Upper lobe of right lung (tissue), 1 donor: ENCODE measurements around the gene MGST1. TPM values are rescaled to one million over a fixed set of nuclear protein-coding genes. Genes with fewer than 3 reads are reported as not detected.
A peak's percentile ranks its signal among the peaks of the same experiment; 100 is the strongest.

Experiments
- ATAC-seq: fragments of 200-7000 bp; cut with Tn5 transposase; one replicate; pipeline ENCODE4 v1.9.1; 2020; ENCODE audit warnings: mild to moderate bottlenecking, moderate library complexity
- DNase-seq: peaks from one replicate; pipeline ENCODE4 v3.0.0-alpha.2; 2020
- H3K27ac ChIP-seq: fragments of 200-600 bp; one replicate; pipeline ENCODE4 v1.8.0; 2022
- H3K27me3 ChIP-seq: fragments of 200-600 bp; one replicate; pipeline ENCODE4 v1.8.0; 2022; ENCODE audit warnings: mild to moderate bottlenecking
- H3K36me3 ChIP-seq: fragments of 200-600 bp; one replicate; pipeline ENCODE4 v1.8.0; 2022
- H3K4me1 ChIP-seq: fragments of 200-600 bp; one replicate; pipeline ENCODE4 v1.8.0; 2022
- H3K4me3 ChIP-seq: fragments of 200-600 bp; one replicate; pipeline ENCODE4 v1.8.0; 2022; ENCODE audit warnings: mild to moderate bottlenecking
- H3K9me3 ChIP-seq: fragments of 200-600 bp; one replicate; pipeline ENCODE4 v1.8.0; 2022
- CTCF ChIP-seq: fragments of 200-600 bp; IDR thresholded peaks from one replicate; pipeline ENCODE4 v1.8.0; 2022; ENCODE audit warnings: antibody characterized with exemption
- intact Hi-C: fragments of 100-400 bp; cut with DNase I; formaldehyde crosslinking; loops from one replicate; pipeline ENCODE4 v1.11.0; 2022
- total RNA-seq: library from RNA; stranded (reverse); fragmentation: NEBNext Ultra II Directional; extraction: Animal tissue kit (Norgen Biotek cat#: 25700); gene quantifications from one replicate; pipeline ENCODE4 v1.2.1, GENCODE V29; 2021
- donor health status: DM: no; HTN: yes; CAD: no; lungs with severe emphysema.

MGST1 gene
- total RNA-seq, 1 donor from 2014 or later, result 357 TPM

GRCh38 chr12:16325426-16325825 is 22.0 kb upstream of the MGST1 start:
- Histone ChIP-seq H3K9me3 (no peaks in the 10 kb centered on the region), H3K27me3 (no peaks in the 10 kb centered on the region), H3K27ac (no peak overlapping the region), H3K36me3 (no peaks in the 10 kb centered on the region), H3K4me1 (no peaks in the 10 kb centered on the region), H3K4me3 (no peak overlapping the region)
- TF ChIP-seq CTCF, result no peak
- DNase-seq, result no peak
- no peak for ATAC-seq
- intact Hi-C loops, result no loop called here

GRCh38 chr12:16327963-16328362 is 19.5 kb upstream of the MGST1 start:
- ATAC-seq (no peak), DNase-seq (no peak)
- no peaks in the 10 kb centered on the region for H3K4me1 ChIP-seq
- intact Hi-C loops, result no loop called here
- no peaks in the 10 kb centered on the region for H3K27me3 ChIP-seq
- H3K27ac ChIP-seq, result no peak overlapping the region
- H3K36me3 ChIP-seq, result no peaks in the 10 kb centered on the region
- no peaks in the 10 kb centered on the region for H3K9me3 ChIP-seq
- H3K4me3 ChIP-seq, result no peak overlapping the region
- TF ChIP-seq CTCF, result no peak

- no peaks in the 10 kb centered on the region for H3K27me3 ChIP-seq
- no peaks in the 10 kb centered on the region for H3K9me3 ChIP-seq
- intact Hi-C loops, result no loop called here
- ATAC-seq, result peak; percentile 82
- H3K4me3 ChIP-seq, result no peak overlapping the region
- H3K4me1 ChIP-seq, result no peaks in the 10 kb centered on the region
- TF ChIP-seq CTCF, result no peak
- no peak for DNase-seq
- H3K27ac ChIP-seq, result no peak overlapping the region
- H3K36me3 ChIP-seq, result no peaks in the 10 kb centered on the region
These were observed 17.9 kb upstream of the MGST1 start for GRCh38 chr12:16329594-16329993.

GRCh38 chr12:16330560-16330959 is 16.9 kb upstream of the MGST1 start:
- Histone ChIP-seq H3K27ac (no peak overlapping the region), H3K27me3 (no peaks in the 10 kb centered on the region), H3K36me3 (no peaks in the 10 kb centered on the region), H3K9me3 (no peaks in the 10 kb centered on the region), H3K4me1 (no peaks in the 10 kb centered on the region), H3K4me3 (no peak overlapping the region)
- TF ChIP-seq CTCF, result no peak
- intact Hi-C loops, result no loop called here
- no peak for ATAC-seq
- no peak for DNase-seq

- Histone ChIP-seq H3K27me3 (no peaks in the 10 kb centered on the region), H3K27ac (no peak overlapping the region), H3K4me1 (no peaks in the 10 kb centered on the region), H3K36me3 (no peaks in the 10 kb centered on the region), H3K9me3 (no peaks in the 10 kb centered on the region), H3K4me3 (no peak overlapping the region)
- TF ChIP-seq CTCF, result no peak
- no peak for ATAC-seq
- intact Hi-C loops, result no loop called here
- DNase-seq, result no peak
These were observed 15.4 kb upstream of the MGST1 start for GRCh38 chr12:16331998-16332397.

GRCh38 chr12:16335838-16336237 is 11.6 kb upstream of the MGST1 start:
- Histone ChIP-seq H3K36me3 (no peaks in the 10 kb centered on the region), H3K4me3 (no peak overlapping the region), H3K27ac (no peak overlapping the region), H3K9me3 (no peaks in the 10 kb centered on the region), H3K4me1 (no peaks in the 10 kb centered on the region), H3K27me3 (no peaks in the 10 kb centered on the region)
- no peak for ATAC-seq
- no peak for TF ChIP-seq CTCF
- DNase-seq, result no peak
- intact Hi-C loops, result no loop called here
